Calu3 (cell line): Measurements from ENCODE around the gene MT1B. TPM values are rescaled to one million over a fixed set of nuclear protein-coding genes. Genes with fewer than 3 reads are reported as not detected.

Experiments
- BruUV-seq: library from RNA; stranded (reverse); fragments of 400-500 nt; replicated peaks from 2 replicates; lab custom pipeline; 2021; lab: Mats Ljungman, UMichigan
- CTCF ChIA-PET: fragments of 300-600 bp; sonication (Branson Sonifier 250); formaldehyde crosslinking; loops from one replicate; lab custom pipeline; 2022; ENCODE audit warnings: antibody characterized with exemption; lab: Charles Lee
- DNase-seq: peaks from one replicate; pipeline ENCODE4 v3.0.0; 2022
- H3K27ac Mint-ChIP-seq: one replicate; pipeline ENCODE4 v1.8.0; 2022; ENCODE audit warnings: mixed read lengths; ENCODE audit not compliant: unreplicated experiment
- H3K27me3 Mint-ChIP-seq: one replicate; pipeline ENCODE4 v1.8.0; 2022; ENCODE audit warnings: mixed read lengths; ENCODE audit not compliant: unreplicated experiment
- H3K36me3 Mint-ChIP-seq: one replicate; pipeline ENCODE4 v1.8.0; 2022; ENCODE audit warnings: mild to moderate bottlenecking, moderate library complexity, mixed read lengths; ENCODE audit not compliant: insufficient read depth, unreplicated experiment
- H3K4me1 Mint-ChIP-seq: one replicate; pipeline ENCODE4 v1.8.0; 2022; ENCODE audit warnings: mild to moderate bottlenecking, low read depth, mixed read lengths; ENCODE audit not compliant: unreplicated experiment
- H3K4me3 Mint-ChIP-seq: one replicate; pipeline ENCODE4 v1.8.0; 2022; ENCODE audit warnings: mild to moderate bottlenecking, low read depth, moderate library complexity, mixed read lengths; ENCODE audit not compliant: unreplicated experiment
- H3K9me3 Mint-ChIP-seq: one replicate; pipeline ENCODE4 v1.8.0; 2022; ENCODE audit warnings: low read depth, mixed read lengths; ENCODE audit not compliant: unreplicated experiment
- intact Hi-C: fragments of 100-400 bp; cut with micrococcal nuclease; formaldehyde crosslinking; loops from one replicate; pipeline ENCODE4 v1.10.0; 2022; ENCODE audit not compliant: unreplicated experiment
- total RNA-seq: library from RNA; stranded (reverse); gene quantifications from 2 replicates; pipeline ENCODE4 v1.2.3, GENCODE V29; 2022
- TF ChIP-seq, protein P1 (sequence below): fragments of 200-600 bp; IDR thresholded peaks from one replicate; pipeline ENCODE4 v1.8.0; 2022; ENCODE audit warnings: antibody characterized with exemption; ENCODE audit not compliant: unreplicated experiment

The MT1B gene
- total RNA-seq, 1 experiment from 2014 or later: not detected

DNA sequence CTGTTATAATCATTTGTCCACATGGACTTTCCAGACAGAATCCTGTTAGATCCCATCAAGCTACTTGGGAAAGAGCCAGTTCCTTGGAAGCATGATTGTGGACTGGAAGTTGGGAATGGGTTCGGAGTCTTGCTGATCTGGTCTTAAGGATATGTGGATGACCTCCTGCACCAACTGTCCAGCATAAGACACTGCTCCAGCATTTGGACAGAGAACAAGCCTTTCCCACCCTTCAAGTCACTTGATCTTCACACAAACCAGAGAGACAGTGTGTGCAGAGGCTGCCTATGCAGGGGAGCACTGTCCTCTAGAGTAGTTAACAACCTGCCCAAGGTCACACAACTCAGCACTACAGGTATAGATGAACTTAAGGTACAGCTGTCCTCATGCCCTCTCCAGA is 5.8 kb upstream of the MT1B start:
- Mint-ChIP-seq H3K9me3 (no peaks in the 10 kb centered on the region), H3K4me1 (peaks cover 21% of the 10 kb centered on the region), H3K27ac (no peak overlapping the region), H3K36me3 (peaks cover 11% of the 10 kb centered on the region), H3K4me3 (no peak overlapping the region), H3K27me3 (peaks cover 88% of the 10 kb centered on the region)
- TF ChIP-seq, protein P1, sequence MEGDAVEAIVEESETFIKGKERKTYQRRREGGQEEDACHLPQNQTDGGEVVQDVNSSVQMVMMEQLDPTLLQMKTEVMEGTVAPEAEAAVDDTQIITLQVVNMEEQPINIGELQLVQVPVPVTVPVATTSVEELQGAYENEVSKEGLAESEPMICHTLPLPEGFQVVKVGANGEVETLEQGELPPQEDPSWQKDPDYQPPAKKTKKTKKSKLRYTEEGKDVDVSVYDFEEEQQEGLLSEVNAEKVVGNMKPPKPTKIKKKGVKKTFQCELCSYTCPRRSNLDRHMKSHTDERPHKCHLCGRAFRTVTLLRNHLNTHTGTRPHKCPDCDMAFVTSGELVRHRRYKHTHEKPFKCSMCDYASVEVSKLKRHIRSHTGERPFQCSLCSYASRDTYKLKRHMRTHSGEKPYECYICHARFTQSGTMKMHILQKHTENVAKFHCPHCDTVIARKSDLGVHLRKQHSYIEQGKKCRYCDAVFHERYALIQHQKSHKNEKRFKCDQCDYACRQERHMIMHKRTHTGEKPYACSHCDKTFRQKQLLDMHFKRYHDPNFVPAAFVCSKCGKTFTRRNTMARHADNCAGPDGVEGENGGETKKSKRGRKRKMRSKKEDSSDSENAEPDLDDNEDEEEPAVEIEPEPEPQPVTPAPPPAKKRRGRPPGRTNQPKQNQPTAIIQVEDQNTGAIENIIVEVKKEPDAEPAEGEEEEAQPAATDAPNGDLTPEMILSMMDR: no peak
- no TSS peak for BruUV-seq
- intact Hi-C loops: no loop called here
- DNase-seq: no peak
- CTCF ChIA-PET: no interaction called here

DNA sequence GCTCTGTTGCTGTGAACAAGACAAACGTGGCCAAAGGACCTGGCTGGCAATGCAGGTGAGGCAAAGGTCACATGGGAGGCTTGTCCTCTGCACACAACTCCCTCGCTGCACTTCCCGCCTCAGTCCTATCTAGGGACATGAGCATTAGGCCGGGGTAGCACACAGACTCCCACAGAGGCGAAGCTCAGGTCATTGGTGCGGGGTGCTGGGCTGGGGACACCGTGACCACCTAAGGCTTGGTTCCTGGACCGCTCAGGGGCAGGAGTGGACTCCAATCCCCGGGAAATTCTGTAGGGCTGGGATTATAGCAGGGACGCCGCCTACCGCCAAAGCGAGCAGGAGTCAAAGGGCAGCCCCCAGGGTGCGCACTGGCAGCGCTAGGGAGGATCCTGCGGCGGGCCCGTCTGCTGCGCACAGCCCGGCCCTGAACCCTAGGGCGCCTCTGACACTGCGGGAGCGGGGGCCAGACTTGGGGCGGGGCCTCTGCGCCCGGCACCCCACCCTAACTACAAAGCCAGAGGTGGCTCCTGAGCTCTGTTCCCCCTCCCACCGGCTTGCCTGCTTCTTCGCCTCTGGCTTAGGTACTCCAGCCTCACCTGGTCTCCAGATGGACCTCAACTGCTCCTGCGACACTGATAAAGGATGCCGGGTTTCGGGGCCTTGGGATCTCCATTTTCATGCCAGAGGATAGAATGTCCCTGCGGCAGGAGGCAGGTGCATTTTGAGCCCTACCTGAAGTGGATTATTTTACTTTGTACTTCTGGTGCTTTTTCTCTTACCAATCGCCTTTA is 3.9 kb upstream of the MT1B start:
- no peak for DNase-seq
- TF ChIP-seq, protein P1: no peak
- no peak overlapping the region for H3K27ac Mint-ChIP-seq
- H3K4me1 Mint-ChIP-seq: peaks cover 17% of the 10 kb centered on the region
- H3K9me3 Mint-ChIP-seq: no peaks in the 10 kb centered on the region
- H3K27me3 Mint-ChIP-seq: peaks cover 90% of the 10 kb centered on the region
- CTCF ChIA-PET: no interaction called here
- BruUV-seq: no TSS peak
- intact Hi-C loops: no loop called here
- H3K4me3 Mint-ChIP-seq: no peak overlapping the region
- peaks cover 11% of the 10 kb centered on the region for H3K36me3 Mint-ChIP-seq

DNA sequence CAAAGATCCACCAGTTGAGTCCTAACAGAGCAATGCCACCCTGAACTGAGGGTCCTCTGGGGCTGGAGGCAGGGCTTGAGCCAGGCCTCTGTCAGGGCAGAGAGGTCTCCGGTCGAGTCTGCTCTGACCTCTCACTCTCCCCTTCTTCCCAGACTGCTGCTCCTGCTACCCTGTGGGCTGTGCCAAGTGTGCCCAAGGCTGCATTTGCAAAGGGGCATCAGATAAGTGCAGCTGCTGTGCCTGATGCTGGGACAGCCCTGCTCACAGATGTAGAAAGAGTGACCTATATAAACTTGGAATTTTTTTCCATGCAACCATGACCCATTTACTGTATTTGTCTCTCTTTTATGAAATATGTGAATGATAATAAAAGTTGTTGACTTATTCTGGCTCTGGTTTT is 2.4 kb upstream of the MT1B start:
- no TSS peak for BruUV-seq
- H3K9me3 Mint-ChIP-seq: no peaks in the 10 kb centered on the region
- H3K36me3 Mint-ChIP-seq: no peaks in the 10 kb centered on the region
- H3K4me1 Mint-ChIP-seq: peaks cover 2% of the 10 kb centered on the region
- CTCF ChIA-PET: interaction anchor here (1.1 kb wide), 1 partner anchor 53 kb away, joined by 5 read pairs; no protein-coding TSS in a partner anchor
- H3K27ac Mint-ChIP-seq: no peak overlapping the region
- H3K27me3 Mint-ChIP-seq: peaks cover 81% of the 10 kb centered on the region
- intact Hi-C loops: no loop called here
- H3K4me3 Mint-ChIP-seq: no peak overlapping the region
- TF ChIP-seq, protein P1: no peak
- DNase-seq: no peak

DNA sequence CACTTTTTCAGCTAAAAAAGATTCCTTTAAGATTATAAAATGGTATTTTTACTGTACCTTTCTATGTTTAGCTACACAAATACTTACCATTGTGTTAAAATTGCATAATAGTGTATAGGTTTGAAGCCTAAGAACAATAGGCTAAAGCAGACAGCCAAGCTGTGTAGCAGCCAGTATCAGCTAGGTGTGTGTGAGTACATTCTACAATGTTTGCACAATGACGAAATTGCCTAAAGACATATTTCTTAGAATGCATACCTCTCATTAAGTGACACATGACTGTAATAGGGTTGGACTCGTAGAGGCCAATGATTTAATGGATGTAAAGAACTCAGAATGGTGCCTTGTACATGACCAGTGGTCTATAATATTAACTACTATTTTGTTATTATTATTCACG is 1.9 kb upstream of the MT1B start:
- no TSS peak for BruUV-seq
- Mint-ChIP-seq H3K9me3 (no peaks in the 10 kb centered on the region), H3K36me3 (no peaks in the 10 kb centered on the region), H3K4me1 (no peaks in the 10 kb centered on the region), H3K27me3 (peaks cover 76% of the 10 kb centered on the region), H3K27ac (no peak overlapping the region), H3K4me3 (no peak overlapping the region)
- CTCF ChIA-PET: interaction anchor here (0.6 kb wide), 1 partner anchor 132 kb away, joined by 5 read pairs; no protein-coding TSS in a partner anchor
- intact Hi-C loops: no loop called here
- no peak for DNase-seq
- TF ChIP-seq, protein P1: no peak
